Keratinocyte (primary cell): Measurements from ENCODE around the gene MAP3K8. TPM values are rescaled to one million over a fixed set of nuclear protein-coding genes. Genes with fewer than 3 reads are reported as not detected.

Experiments used
- DNase-seq: peaks from one replicate; pipeline ENCODE4 v3.0.0-alpha.2; 2011; ENCODE audit warnings: low read depth, missing footprints, low spot score
- FAIRE-seq: peaks from 2 replicates; lab custom pipeline; 2011; peaks lifted over from hg19 to GRCh38; lab: Jason Lieb, UNC
- H2AFZ ChIP-seq: 2 replicates; pipeline ENCODE4 v1.6.0; 2012; ENCODE audit warnings: low read length, control low read depth, inconsistent platforms; ENCODE audit not compliant: control insufficient read depth
- H3K27ac ChIP-seq: 2 replicates; pipeline ENCODE4 v1.5.1; 2011; ENCODE audit warnings: low read length; ENCODE audit not compliant: control insufficient read depth, insufficient read depth
- H3K27me3 ChIP-seq: 3 replicates; pipeline ENCODE4 v1.6.0; 2011; ENCODE audit warnings: low read length; ENCODE audit not compliant: control insufficient read depth, insufficient read depth; ENCODE audit errors: extremely low read depth
- H3K36me3 ChIP-seq, 2 experiments: 2 replicates in 1 of 2; 3 replicates in 1 of 2; pipeline ENCODE4 v1.5.1; 2011; ENCODE audit warnings: low read length in 2 of 2, mild to moderate bottlenecking in 1 of 2; ENCODE audit not compliant: control insufficient read depth in 2 of 2, insufficient read depth in 2 of 2; ENCODE audit errors: extremely low read depth in 1 of 2
- H3K4me1 ChIP-seq: 3 replicates; pipeline ENCODE4 v1.5.1; 2011; ENCODE audit warnings: low read length; ENCODE audit not compliant: control insufficient read depth, insufficient read depth; ENCODE audit errors: extremely low read depth
- H3K4me2 ChIP-seq: 3 replicates; pipeline ENCODE4 v1.6.0; 2011; ENCODE audit warnings: low read depth, low read length; ENCODE audit not compliant: control insufficient read depth, insufficient read depth; ENCODE audit errors: extremely low read depth
- H3K4me3 ChIP-seq, 3 experiments: fragments of 200-600 bp in 1 of 3; sonication (generic) in 1 of 3; 2 replicates in 2 of 3; 3 replicates in 1 of 3; pipeline ENCODE4 v1.5.1; 2011 to 2016; ENCODE audit warnings: low read length in 3 of 3, mild to moderate bottlenecking in 3 of 3, control low read depth in 2 of 3, inconsistent platforms in 1 of 3, low read depth in 1 of 3, mixed read lengths in 1 of 3, mixed run types in 1 of 3, moderate library complexity in 1 of 3; ENCODE audit not compliant: control insufficient read depth in 2 of 3, insufficient read depth in 2 of 3; ENCODE audit errors: extremely low read depth in 1 of 3
- H3K79me2 ChIP-seq: 2 replicates; pipeline ENCODE4 v1.6.0; 2012; ENCODE audit warnings: low read length; ENCODE audit not compliant: control insufficient read depth, insufficient read depth
- H3K9ac ChIP-seq: 3 replicates; pipeline ENCODE4 v1.6.0; 2011; ENCODE audit warnings: low read length; ENCODE audit not compliant: control insufficient read depth, insufficient read depth; ENCODE audit errors: extremely low read depth
- H3K9me1 ChIP-seq: 3 replicates; pipeline ENCODE4 v1.6.0; 2011; ENCODE audit warnings: low read length; ENCODE audit not compliant: control insufficient read depth, insufficient read depth; ENCODE audit errors: extremely low read depth
- H3K9me3 ChIP-seq: 2 replicates; pipeline ENCODE4 v1.5.1; 2012; ENCODE audit warnings: low read depth, low read length; ENCODE audit not compliant: control insufficient read depth
- H4K20me1 ChIP-seq: 3 replicates; pipeline ENCODE4 v1.6.0; 2011; ENCODE audit warnings: low read length; ENCODE audit not compliant: control insufficient read depth, insufficient read depth; ENCODE audit errors: extremely low read depth
- EZH2 ChIP-seq: IDR thresholded peaks from one replicate; pipeline ENCODE4 v1.6.1; 2012; ENCODE audit warnings: inconsistent platforms, mild to moderate bottlenecking, low read length, moderate library complexity
- dilution Hi-C: fragments of 300-500 bp; cut with MboI; formaldehyde crosslinking; loops from one replicate; pipeline ENCODE4 v1.7.0; 2020; ENCODE audit warnings: low sequenced_read_pairs; ENCODE audit not compliant: extremely low pct_ligation_motif_present
- polyA plus RNA-seq, 5 experiments: library from polyadenylated mRNA; depleted of rRNA in 3 of 5; stranded (reverse) in 3 of 5; stranded (forward) in 1 of 5; unstranded in 1 of 5; fragments of >200 nt; gene quantifications; 1 replicate in 1 of 5; 2 replicates in 3 of 5; 3 replicates in 1 of 5; pipeline versions ENCODE4 v1.2.1 to v1.2.3, GENCODE V29; 2011 to 2012; ENCODE audit warnings: missing spikeins in 2 of 5, low read depth in 1 of 5, low replicate concordance in 1 of 5
- TF ChIP-seq, protein P1 (sequence below), 3 experiments: IDR thresholded peaks in 1 of 3; conservative IDR thresholded peaks in 1 of 3; optimal IDR thresholded peaks in 1 of 3; 2 replicates in 2 of 3; 3 replicates in 1 of 3; pipeline versions ENCODE3 to v1.5.1; 2011; ENCODE audit warnings: low read length in 3 of 3, mild to moderate bottlenecking in 3 of 3, moderate library complexity in 2 of 3, control low read depth in 1 of 3, inconsistent platforms in 1 of 3; ENCODE audit not compliant: insufficient read depth in 2 of 3; ENCODE audit errors: extremely low read depth in 1 of 3

Gene MAP3K8
- polyA plus RNA-seq, 1 donor (not counting 4 experiments of a cell fraction or from before 2014, with no cell fraction given), result 4.9 TPM

GRCh38 chr10:30433306-30433729 is 666 bp upstream of the MAP3K8 start:
- no peaks in the 10 kb centered on the region for H3K9me1 ChIP-seq
- H2AFZ ChIP-seq, result peak overlapping the region; percentile 83
- dilution Hi-C loops, result no loop called here
- H3K4me3 ChIP-seq, result peak overlapping the region; percentile 72 to 79 (median 76)
- H3K9ac ChIP-seq, result peak overlapping the region; percentile 85
- peaks cover 46% of the 10 kb centered on the region for H3K4me1 ChIP-seq
- FAIRE-seq, result no peak
- TF ChIP-seq, protein P1, sequence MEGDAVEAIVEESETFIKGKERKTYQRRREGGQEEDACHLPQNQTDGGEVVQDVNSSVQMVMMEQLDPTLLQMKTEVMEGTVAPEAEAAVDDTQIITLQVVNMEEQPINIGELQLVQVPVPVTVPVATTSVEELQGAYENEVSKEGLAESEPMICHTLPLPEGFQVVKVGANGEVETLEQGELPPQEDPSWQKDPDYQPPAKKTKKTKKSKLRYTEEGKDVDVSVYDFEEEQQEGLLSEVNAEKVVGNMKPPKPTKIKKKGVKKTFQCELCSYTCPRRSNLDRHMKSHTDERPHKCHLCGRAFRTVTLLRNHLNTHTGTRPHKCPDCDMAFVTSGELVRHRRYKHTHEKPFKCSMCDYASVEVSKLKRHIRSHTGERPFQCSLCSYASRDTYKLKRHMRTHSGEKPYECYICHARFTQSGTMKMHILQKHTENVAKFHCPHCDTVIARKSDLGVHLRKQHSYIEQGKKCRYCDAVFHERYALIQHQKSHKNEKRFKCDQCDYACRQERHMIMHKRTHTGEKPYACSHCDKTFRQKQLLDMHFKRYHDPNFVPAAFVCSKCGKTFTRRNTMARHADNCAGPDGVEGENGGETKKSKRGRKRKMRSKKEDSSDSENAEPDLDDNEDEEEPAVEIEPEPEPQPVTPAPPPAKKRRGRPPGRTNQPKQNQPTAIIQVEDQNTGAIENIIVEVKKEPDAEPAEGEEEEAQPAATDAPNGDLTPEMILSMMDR (optimal IDR thresholded peaks at IDR 0.05 in 1 of 3, IDR thresholded peaks at IDR 0.05 in 1 of 3, conservative IDR thresholded peaks at IDR 0.05 in 1 of 3; ENCODE audit: extremely low read depth in 1 of 3, insufficient read depth in 2 of 3, low read length in 3 of 3), result no peak
- no peak for TF ChIP-seq EZH2
- DNase-seq, result no peak
- peak overlapping the region; percentile 78 for H3K27ac ChIP-seq
- H3K79me2 ChIP-seq, result no peaks in the 10 kb centered on the region
- H3K27me3 ChIP-seq, result no peaks in the 10 kb centered on the region
- H3K4me2 ChIP-seq, result peak overlapping the region; percentile 85
- H4K20me1 ChIP-seq, result no peaks in the 10 kb centered on the region
- no peaks in the 10 kb centered on the region for H3K9me3 ChIP-seq
- H3K36me3 ChIP-seq, result no peaks in the 10 kb centered on the region

DNA sequence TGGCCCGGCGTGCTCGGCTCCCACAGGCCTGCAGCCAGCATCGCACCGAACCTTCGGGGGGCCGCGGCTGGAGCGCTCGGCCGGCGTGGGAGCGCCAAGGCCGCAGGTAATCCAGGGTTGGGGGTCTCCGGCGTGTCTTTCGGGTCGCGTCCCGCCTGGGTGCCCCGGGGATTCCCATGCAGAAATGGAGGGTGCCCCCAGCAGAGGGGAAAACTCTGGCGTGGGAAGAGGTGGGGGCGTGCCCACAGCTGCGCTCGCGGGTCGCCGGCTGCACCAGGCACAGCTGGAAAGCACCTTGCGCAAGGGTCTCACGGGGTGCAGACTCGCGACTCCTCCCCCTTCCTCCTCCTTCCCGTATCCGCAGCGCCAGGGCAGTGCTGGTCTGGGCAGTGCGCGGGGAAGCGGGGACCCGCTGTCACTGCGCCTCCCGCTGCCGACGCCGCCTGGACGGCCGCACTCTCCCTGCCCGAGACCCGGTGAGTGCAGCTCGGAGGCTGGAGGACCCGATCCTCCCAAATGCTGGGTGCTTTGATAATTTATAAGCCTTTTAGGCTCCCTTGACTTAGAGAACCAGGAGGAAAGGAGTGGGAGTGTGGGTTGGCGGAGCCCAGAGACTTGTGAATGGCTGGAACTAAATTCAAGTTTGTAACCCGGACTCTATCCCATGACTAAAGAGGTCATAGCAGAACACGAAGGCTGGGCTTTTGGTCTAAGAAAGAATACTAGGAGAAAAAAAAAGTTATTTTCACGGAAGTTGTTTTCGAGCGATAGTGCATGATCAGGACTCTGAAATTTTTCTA is 489 bp downstream of the MAP3K8 start:
- no peaks in the 10 kb centered on the region for H3K36me3 ChIP-seq
- no peaks in the 10 kb centered on the region for H3K9me1 ChIP-seq
- no peaks in the 10 kb centered on the region for H3K27me3 ChIP-seq
- peak overlapping the region; percentile 78 for H3K27ac ChIP-seq
- H3K4me1 ChIP-seq, result peaks cover 46% of the 10 kb centered on the region
- peak overlapping the region; percentile 85 for H3K4me2 ChIP-seq
- H4K20me1 ChIP-seq, result no peaks in the 10 kb centered on the region
- H3K4me3 ChIP-seq, result peak overlapping the region; percentile 62 to 79 (median 76)
- peak overlapping the region; percentile 85 for H3K9ac ChIP-seq
- no peaks in the 10 kb centered on the region for H3K9me3 ChIP-seq
- H2AFZ ChIP-seq, result peak overlapping the region; percentile 83
- no peak for FAIRE-seq
- TF ChIP-seq, protein P1 (optimal IDR thresholded peaks at IDR 0.05 in 1 of 3, IDR thresholded peaks at IDR 0.05 in 1 of 3, conservative IDR thresholded peaks at IDR 0.05 in 1 of 3; ENCODE audit: extremely low read depth in 1 of 3, insufficient read depth in 2 of 3, low read length in 3 of 3), result no peak
- no peak for TF ChIP-seq EZH2
- H3K79me2 ChIP-seq, result no peaks in the 10 kb centered on the region
- dilution Hi-C loops, result no loop called here
- DNase-seq, result no peak
